NB4 (cell line): ENCODE data around the gene FAM241B.

Source experiments
- POLR2A ChIP-seq: IDR thresholded peaks from 2 replicates; pipeline ENCODE4 v1.6.1; 2011; ENCODE audit warnings: mild to moderate bottlenecking; ENCODE audit not compliant: insufficient read length; ENCODE audit errors: extremely low read depth
- TF ChIP-seq, protein P1 (sequence below): IDR thresholded peaks from one replicate; pipeline ENCODE4 v1.5.1; 2012; ENCODE audit warnings: low read depth, low read length

DNA sequence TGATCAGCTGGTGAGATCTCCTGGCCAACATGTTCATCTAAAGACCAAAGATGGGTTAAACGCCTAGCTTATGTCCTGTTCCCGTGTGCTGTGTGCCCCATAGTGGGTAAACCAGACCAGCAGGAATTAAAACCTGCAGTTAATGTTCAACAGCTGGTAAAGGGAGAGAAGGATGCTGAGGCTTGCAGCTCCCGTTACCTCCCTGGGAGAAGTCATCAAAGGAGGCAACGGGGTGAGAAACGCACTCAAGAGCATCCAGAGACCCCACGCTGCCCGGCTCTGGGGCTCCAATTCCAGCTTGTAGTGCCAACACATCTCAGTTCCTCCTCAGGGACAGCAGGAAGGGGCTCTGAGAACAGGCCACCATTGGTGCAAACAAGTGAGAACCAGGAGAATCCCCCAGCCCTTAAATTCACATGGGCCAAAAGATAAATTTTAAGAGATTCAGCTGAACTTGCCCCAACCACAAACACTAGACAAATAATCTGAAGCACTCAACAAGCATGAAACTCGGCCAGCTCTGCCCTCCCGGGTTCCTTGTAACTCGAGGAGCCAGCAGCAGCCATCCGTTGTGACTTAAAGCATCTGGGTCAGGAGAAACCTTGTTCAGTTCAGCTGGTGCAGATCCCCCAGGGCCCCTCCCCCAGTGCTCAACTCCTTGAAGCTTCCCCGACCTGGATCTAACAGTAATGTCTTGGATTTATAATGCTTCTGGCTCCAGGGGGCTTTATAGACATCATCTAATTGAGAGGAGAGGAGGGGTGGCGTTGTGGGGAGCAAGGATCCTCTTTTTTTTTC lies 29.4 kb downstream of the FAM241B start:
- TF ChIP-seq, protein P1, sequence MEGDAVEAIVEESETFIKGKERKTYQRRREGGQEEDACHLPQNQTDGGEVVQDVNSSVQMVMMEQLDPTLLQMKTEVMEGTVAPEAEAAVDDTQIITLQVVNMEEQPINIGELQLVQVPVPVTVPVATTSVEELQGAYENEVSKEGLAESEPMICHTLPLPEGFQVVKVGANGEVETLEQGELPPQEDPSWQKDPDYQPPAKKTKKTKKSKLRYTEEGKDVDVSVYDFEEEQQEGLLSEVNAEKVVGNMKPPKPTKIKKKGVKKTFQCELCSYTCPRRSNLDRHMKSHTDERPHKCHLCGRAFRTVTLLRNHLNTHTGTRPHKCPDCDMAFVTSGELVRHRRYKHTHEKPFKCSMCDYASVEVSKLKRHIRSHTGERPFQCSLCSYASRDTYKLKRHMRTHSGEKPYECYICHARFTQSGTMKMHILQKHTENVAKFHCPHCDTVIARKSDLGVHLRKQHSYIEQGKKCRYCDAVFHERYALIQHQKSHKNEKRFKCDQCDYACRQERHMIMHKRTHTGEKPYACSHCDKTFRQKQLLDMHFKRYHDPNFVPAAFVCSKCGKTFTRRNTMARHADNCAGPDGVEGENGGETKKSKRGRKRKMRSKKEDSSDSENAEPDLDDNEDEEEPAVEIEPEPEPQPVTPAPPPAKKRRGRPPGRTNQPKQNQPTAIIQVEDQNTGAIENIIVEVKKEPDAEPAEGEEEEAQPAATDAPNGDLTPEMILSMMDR: no peak
- TF ChIP-seq POLR2A: no peak
